Muscle layer of colon (tissue), 2 donors: Measurements from ENCODE around the gene APOBEC4.
"Not testable (repeated sequence)": the region's sequence is repeated elsewhere in the genome, so short reads cannot be mapped to it uniquely, and the experiment has no call there.

ENCODE experiments used
- H3K27ac ChIP-seq: one replicate; pipeline ENCODE4 v1.7.0; 2013; ENCODE audit warnings: low read depth, mild to moderate bottlenecking, low read length, moderate library complexity
- H3K27me3 ChIP-seq, 2 donors: one replicate each; pipeline ENCODE4 v1.7.0; 2013; ENCODE audit warnings: low read length in 2 of 2, mild to moderate bottlenecking in 2 of 2; ENCODE audit not compliant: insufficient read depth in 2 of 2, control insufficient read depth in 1 of 2
- H3K36me3 ChIP-seq: one replicate; pipeline ENCODE4 v1.7.0; 2013; ENCODE audit warnings: mild to moderate bottlenecking, low read length; ENCODE audit not compliant: insufficient read depth
- H3K4me1 ChIP-seq: one replicate; pipeline ENCODE4 v1.7.0; 2013; ENCODE audit warnings: mild to moderate bottlenecking, low read length; ENCODE audit not compliant: insufficient read depth
- H3K4me3 ChIP-seq, 2 donors: one replicate each; pipeline ENCODE4 v1.7.0; 2013; ENCODE audit warnings: low read length in 2 of 2, low read depth in 1 of 2, mild to moderate bottlenecking in 1 of 2, moderate library complexity in 1 of 2
- H3K9ac ChIP-seq: one replicate; pipeline ENCODE4 v1.7.0; 2013; ENCODE audit warnings: low read length
- H3K9me3 ChIP-seq: one replicate; pipeline ENCODE4 v1.7.0; 2013; ENCODE audit warnings: mild to moderate bottlenecking, low read length
- donor health status: abdominal sarcoma.
- donor health status: Adenocarcinoma of cecum.

Gene APOBEC4

DNA sequence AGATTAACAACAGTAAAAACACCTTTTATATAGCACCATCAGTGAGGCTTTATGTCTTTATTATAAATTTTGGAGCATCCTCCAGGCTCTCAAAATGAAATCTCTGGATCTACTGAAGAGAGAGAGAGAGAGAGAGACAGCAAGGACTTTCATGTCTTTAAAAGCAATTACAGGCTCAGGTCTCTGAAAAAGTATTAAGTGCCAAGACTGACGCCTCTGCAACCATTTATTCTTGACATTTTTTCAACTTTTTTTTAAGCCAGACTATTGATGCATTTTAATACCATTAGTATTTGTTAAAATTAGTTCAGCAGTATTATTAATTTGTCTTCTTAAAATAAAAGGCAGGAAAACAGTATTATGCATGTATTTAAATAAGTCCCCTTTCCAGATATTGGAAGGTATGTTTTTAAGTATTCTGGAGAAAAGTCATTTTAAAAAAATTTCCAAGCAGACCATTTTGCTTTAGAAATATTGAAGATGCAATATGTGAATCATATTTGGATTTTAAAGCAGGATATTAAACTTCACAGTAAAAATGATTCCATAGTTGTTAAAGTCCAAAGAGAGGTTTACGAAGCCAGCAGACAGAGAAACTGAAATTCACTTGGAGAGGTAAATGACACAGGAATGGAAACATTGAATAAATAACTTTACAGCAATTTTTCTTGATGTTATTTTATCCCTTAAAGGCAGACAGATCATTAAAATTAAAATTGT is 35.4 kb upstream of the APOBEC4 start:
- H3K9me3 ChIP-seq = no peaks in the 10 kb centered on the region
- peaks cover 7% of the 10 kb centered on the region for H3K4me1 ChIP-seq
- no peak overlapping the region for H3K9ac ChIP-seq
- no peak overlapping the region for H3K4me3 ChIP-seq
- no peaks in the 10 kb centered on the region for H3K27me3 ChIP-seq
- no peaks in the 10 kb centered on the region for H3K36me3 ChIP-seq
- no peak overlapping the region for H3K27ac ChIP-seq

DNA sequence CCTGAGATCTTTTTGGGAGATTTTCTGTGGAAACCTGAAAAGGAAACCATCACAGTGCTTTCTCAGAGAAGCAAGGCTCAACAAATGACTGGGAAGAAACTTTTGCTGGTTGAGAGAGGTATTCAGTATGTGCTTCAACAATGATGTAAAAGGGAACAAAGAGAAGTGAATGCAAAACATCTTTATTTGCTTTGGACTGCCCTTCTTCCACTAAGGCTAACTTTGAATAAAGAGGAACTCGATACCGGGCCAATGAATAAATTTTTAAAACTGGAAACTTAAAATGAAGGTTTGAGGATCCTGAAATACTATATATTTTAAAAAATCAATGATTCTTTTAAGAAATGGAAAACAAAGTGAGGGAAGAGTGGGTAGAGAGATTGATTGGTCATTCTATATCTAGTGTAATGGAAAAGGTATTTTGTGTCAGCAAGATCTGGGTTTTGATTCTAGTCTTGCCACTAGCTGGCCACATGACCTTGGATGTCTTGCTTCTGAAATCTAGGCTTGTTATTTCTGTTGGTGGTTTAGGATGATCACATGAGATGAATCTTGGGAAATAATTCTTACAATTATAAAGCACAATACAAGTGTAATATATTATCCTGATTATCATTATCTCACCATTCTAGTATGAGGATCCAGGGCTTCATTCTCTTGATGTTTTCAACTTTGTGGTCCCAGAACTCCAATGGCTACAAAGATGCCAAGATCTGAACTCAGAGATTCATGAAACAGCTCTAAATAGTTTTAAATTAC is 34.6 kb upstream of the APOBEC4 start:
- Histone ChIP-seq H3K9me3 (no peaks in the 10 kb centered on the region), H3K27ac (no peak overlapping the region), H3K27me3 (no peaks in the 10 kb centered on the region), H3K9ac (no peak overlapping the region), H3K36me3 (no peaks in the 10 kb centered on the region), H3K4me3 (no peak overlapping the region), H3K4me1 (peaks cover 5% of the 10 kb centered on the region)

DNA sequence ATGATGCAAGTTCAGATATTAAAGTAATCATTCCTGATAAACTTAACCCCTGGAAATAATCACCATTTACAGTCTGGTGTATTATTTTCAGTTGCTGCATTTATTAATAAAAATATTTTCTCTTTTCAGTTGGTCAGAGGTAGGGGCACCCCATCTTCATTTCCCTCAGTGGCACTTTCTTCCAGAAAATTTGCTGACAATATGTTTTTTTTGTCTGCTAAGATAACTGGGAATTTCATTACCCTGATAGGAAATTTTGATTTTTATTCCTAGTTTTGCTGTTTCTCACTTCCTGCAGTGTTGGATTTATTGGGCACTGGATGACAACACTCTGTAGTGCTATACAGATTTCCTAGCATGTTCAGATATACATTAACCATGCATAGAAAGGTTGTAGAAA is 33.1 kb upstream of the APOBEC4 start:
- Histone ChIP-seq H3K9me3 (no peaks in the 10 kb centered on the region), H3K27me3 (no peaks in the 10 kb centered on the region), H3K9ac (no peak overlapping the region), H3K4me1 (peaks cover 5% of the 10 kb centered on the region), H3K4me3 (no peak overlapping the region), H3K36me3 (no peaks in the 10 kb centered on the region), H3K27ac (no peak overlapping the region)

DNA sequence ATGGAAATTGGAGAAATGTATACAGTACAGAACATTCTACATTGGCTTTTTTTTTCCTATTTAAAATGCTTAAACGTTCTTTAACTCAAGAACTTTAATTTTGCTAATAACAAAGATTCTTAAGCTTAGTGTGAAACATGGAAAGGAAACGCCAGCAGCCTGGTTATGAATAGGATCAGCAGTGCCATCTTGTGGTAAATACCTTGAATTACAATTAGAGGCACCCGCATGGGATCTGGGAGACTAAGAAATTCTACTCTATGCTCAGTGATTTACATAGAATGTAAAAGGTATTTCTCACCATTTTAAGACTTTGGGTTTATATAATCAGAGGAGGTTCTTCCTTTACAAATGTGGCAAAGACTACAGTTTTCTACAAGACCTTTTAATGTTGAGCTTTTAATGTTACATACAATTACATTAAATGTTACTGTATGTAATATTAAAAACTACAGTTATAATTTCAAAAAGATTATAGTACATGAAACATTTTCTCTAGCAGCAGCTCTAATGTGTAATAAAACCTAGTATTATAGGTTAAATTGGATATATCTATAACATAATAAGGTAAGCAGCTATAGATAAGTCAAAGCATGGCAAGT is 32.1 kb upstream of the APOBEC4 start:
- no peak overlapping the region for H3K4me3 ChIP-seq
- no peak overlapping the region for H3K27ac ChIP-seq
- H3K9ac ChIP-seq = no peak overlapping the region
- H3K27me3 ChIP-seq = no peaks in the 10 kb centered on the region
- no peaks in the 10 kb centered on the region for H3K9me3 ChIP-seq
- peaks cover 5% of the 10 kb centered on the region for H3K4me1 ChIP-seq
- no peaks in the 10 kb centered on the region for H3K36me3 ChIP-seq

DNA sequence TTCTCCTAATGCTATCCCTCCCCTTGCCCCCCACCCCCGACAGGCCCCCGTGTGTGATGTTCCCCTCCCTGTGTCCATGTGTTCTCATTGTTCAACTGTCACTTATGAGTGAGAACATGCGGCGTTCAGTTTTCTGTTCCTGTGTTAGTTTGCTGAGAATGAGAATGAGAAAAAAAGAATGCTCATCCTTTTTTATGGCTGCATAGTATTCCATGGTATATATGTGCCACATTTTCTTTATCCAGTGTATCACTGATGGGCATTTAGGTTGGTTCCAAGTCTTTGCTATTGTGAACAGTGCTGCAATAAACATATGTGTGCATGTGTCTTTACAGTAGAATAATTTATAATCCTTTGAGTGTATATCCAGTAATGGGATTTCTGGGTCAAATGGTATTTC is 26.2 kb upstream of the APOBEC4 start:
- H3K9me3 ChIP-seq, H3K4me1 ChIP-seq, H3K27ac ChIP-seq, H3K27me3 ChIP-seq, H3K4me3 ChIP-seq, H3K9ac ChIP-seq, H3K36me3 ChIP-seq: not testable (repeated sequence)

DNA sequence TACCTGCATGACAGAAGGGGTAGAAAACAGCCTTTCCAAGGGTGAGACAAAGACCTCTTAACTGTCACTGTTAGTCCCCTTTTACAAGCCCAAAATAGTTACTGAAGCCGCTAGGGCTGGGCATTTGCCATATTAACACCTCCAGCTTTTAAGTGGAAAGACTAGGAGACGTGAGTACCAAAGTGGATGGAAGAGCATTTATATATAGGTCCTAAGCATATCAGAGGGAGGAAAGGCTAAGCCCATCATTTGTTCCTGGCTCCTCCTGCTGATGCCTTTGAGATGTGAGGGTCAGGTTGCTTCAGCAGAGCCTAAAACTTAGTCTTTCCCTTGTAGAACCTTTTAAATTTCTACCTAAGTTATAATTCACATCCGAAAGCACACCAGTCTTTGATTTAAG is 25.7 kb upstream of the APOBEC4 start:
- Histone ChIP-seq H3K4me1 (peaks cover 2% of the 10 kb centered on the region), H3K27ac (no peak overlapping the region)

DNA sequence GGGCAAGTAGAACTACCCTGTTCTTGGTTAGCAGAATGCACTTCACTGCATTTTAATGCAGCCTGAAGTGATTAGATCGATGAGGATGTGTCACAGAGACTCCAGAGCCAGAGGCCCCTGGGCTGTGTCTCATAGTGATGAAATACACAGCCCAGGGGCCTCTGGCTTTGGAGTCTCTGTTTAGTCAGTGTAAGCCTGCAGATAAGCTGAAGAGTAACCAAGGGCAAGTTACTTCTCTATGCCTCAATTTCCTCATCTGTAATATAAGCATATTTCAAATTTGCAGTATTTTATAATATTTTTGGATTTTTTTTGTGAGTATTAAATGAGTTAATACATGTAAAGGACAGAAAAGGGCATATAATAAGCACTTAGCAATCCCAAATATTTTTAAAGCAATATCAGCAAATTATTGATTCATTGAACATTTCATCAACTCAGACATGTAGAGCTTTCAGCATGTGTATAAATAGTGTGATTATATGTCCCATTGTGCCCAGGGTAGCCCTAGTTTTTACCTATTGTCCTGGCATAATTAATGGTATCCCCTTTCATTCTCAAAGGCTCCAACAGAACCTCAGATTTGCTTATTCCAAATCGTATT is 23.6 kb upstream of the APOBEC4 start:
- no peak overlapping the region for H3K9ac ChIP-seq
- H3K4me1 ChIP-seq = peaks cover 5% of the 10 kb centered on the region
- no peaks in the 10 kb centered on the region for H3K36me3 ChIP-seq
- no peak overlapping the region for H3K4me3 ChIP-seq
- no peaks in the 10 kb centered on the region for H3K27me3 ChIP-seq
- H3K27ac ChIP-seq = no peak overlapping the region
- no peaks in the 10 kb centered on the region for H3K9me3 ChIP-seq

More for the DNA sequence above, 25.7 kb upstream of the APOBEC4 start:
- no peaks in the 10 kb centered on the region for H3K27me3 ChIP-seq
- H3K4me3 ChIP-seq = no peak overlapping the region
- no peaks in the 10 kb centered on the region for H3K9me3 ChIP-seq
- no peaks in the 10 kb centered on the region for H3K36me3 ChIP-seq
- no peak overlapping the region for H3K9ac ChIP-seq

DNA sequence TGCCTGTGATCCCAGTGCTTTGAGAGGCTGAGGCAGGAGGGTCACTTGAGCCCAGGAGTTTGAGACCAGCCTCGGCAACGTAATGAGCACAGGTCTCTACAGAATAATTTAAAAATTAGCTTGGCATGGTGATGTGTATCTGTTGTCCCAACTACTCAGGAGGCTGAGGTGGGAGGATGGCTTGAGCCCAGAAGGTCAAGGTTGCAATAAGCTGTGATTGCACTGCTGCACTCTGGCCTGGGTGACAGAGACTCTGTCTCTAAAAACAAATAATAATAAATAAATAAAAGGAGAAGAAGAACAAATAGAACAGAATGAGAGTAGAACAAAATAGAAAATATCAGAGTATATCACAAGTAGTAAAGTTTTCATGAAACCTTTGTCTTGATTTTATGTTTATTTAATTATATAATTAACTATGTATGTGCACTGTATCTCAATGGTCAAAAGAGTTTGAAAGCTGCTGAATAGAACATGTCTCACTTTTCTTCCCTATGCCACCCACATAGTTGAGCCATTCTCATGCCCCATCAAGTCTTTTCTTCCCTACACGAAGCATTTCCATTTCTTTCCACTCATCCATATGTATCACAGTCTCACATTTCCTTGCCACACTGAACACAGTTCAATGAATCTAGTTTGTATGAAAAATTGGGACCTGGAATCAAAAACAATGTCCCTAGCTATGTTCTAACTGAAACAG is 22.9 kb upstream of the APOBEC4 start:
- Histone ChIP-seq H3K27ac (no peak overlapping the region), H3K9me3 (no peaks in the 10 kb centered on the region), H3K36me3 (no peaks in the 10 kb centered on the region), H3K4me1 (peaks cover 5% of the 10 kb centered on the region), H3K9ac (no peak overlapping the region), H3K4me3 (no peak overlapping the region), H3K27me3 (no peaks in the 10 kb centered on the region)

DNA sequence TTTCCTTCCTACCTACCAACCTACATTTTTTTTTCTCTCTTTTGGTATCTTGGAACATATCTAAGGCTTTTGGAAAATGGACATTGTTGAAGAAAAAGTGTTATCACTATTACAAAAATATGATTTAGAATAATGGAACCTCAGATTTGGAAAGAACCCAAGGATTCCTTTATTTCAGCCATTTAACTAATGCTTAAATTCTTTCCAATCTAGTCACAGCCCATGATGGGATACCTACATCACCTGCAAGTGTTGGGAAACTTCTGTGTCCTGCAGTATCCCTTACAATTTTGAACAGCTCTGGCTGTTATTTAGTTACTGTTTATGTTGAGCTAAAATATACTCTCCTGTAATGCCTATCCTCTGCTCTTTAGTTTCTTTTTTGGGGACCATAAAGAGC is 22.3 kb upstream of the APOBEC4 start:
- Histone ChIP-seq H3K4me1 (peaks cover 5% of the 10 kb centered on the region), H3K27ac (no peak overlapping the region), H3K36me3 (no peaks in the 10 kb centered on the region), H3K9ac (no peak overlapping the region), H3K9me3 (no peaks in the 10 kb centered on the region), H3K27me3 (no peaks in the 10 kb centered on the region), H3K4me3 (no peak overlapping the region)

DNA sequence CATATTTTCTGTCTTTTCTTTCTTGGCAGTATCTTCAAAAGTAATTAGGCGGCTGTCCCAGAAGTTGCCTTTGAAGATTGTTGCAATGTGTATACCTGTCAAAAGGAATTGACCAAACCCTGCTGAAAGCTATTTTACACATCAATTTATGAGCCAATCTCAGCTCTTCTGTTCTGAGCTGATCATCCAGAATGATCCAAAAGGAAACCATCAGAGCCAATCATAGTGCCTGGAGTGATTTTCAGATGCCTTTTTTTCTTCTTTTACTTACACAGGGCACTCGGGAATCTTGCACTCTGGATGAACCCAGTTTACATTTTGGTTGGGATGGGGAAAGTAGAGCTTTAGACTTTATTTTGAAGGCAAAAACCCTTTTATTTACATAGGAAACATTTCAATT is 21.8 kb upstream of the APOBEC4 start:
- Histone ChIP-seq H3K4me3 (no peak overlapping the region), H3K27ac (no peak overlapping the region)

DNA sequence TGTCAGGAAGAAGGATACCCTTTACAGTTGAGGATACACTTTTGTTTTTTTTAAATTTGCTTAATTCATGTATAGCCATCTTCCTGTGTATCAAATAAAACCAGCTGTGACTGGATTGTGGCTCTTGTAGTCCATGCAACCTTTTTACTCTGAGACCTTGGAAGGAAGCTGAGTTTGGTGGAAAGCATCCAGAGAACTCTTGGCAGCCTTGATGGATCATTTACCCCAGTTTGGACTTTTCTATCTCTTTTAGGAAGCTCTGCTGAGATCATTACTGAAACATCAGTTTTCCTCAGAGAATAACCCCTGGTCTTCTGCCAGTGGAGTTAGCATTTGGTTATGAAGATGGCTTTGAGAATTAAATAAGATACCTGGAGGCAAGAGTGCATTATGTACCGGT is 21.2 kb upstream of the APOBEC4 start:
- H3K4me3 ChIP-seq = no peak overlapping the region
- no peak overlapping the region for H3K27ac ChIP-seq
- H3K9ac ChIP-seq = no peak overlapping the region
- no peaks in the 10 kb centered on the region for H3K36me3 ChIP-seq
- no peaks in the 10 kb centered on the region for H3K27me3 ChIP-seq
- peaks cover 5% of the 10 kb centered on the region for H3K4me1 ChIP-seq
- H3K9me3 ChIP-seq = no peaks in the 10 kb centered on the region

More for the DNA sequence above, 21.8 kb upstream of the APOBEC4 start:
- Histone ChIP-seq H3K36me3 (no peaks in the 10 kb centered on the region), H3K4me1 (peaks cover 5% of the 10 kb centered on the region), H3K9me3 (no peaks in the 10 kb centered on the region), H3K9ac (no peak overlapping the region), H3K27me3 (no peaks in the 10 kb centered on the region)
